ENCODE data around the gene TAGLN2. TPM values are rescaled to one million over a fixed set of nuclear protein-coding genes. Genes with fewer than 3 reads are reported as not detected.

TAGLN2 gene
- total RNA-seq, 1 donor from 2014 or later, result 442 TPM

GRCh38 chr1:159892944-159893343, 32.4 kb downstream of the TAGLN2 start:
- Mint-ChIP-seq H3K4me1 (ENCODE audit: low read depth) (peaks cover 12% of the 10 kb centered on the region), H3K9me3 (no peaks in the 10 kb centered on the region), H3K4me3 (no peak overlapping the region), H3K27me3 (ENCODE audit: insufficient read depth) (peaks cover 18% of the 10 kb centered on the region), H3K36me3 (ENCODE audit: low read depth) (no peaks in the 10 kb centered on the region), H3K27ac (no peak overlapping the region)
- intact Hi-C loops (cut with micrococcal nuclease), result loop anchor here (1.0 to 5.0 kb wide), 2 partner anchors 114 to 731 kb away; no protein-coding TSS in a partner anchor
- DNase-seq (ENCODE audit: low spot score), result no peak

GRCh38 chr1:159891275-159892157, 33.8 kb downstream of the TAGLN2 start:
- Mint-ChIP-seq H3K27ac (no peak overlapping the region), H3K4me3 (no peak overlapping the region), H3K4me1 (ENCODE audit: low read depth) (peaks cover 12% of the 10 kb centered on the region), H3K9me3 (no peaks in the 10 kb centered on the region), H3K36me3 (ENCODE audit: low read depth) (no peaks in the 10 kb centered on the region), H3K27me3 (ENCODE audit: insufficient read depth) (peaks cover 17% of the 10 kb centered on the region)
- DNase-seq (ENCODE audit: low spot score), result peak; percentile 64
- intact Hi-C loops (cut with micrococcal nuclease), result loop anchor here (1.0 to 5.0 kb wide), 4 partner anchors 93 to 729 kb away; partner anchors contain the start of gene DUSP23

- no peaks in the 10 kb centered on the region for H3K9me3 Mint-ChIP-seq
- peaks cover 15% of the 10 kb centered on the region for H3K27me3 Mint-ChIP-seq (ENCODE audit: insufficient read depth)
- no peak overlapping the region for H3K27ac Mint-ChIP-seq
- intact Hi-C loops (cut with micrococcal nuclease), result loop anchor here (5.0 kb wide), 1 partner anchor 728 kb away; no protein-coding TSS in a partner anchor
- H3K4me3 Mint-ChIP-seq, result no peak overlapping the region
- peaks cover 12% of the 10 kb centered on the region for H3K4me1 Mint-ChIP-seq (ENCODE audit: low read depth)
- no peaks in the 10 kb centered on the region for H3K36me3 Mint-ChIP-seq (ENCODE audit: low read depth)
- no peak for DNase-seq (ENCODE audit: low spot score)
These were observed 34.9 kb downstream of the TAGLN2 start for GRCh38 chr1:159890390-159890789.

- H3K4me3 Mint-ChIP-seq, result no peak overlapping the region
- H3K36me3 Mint-ChIP-seq (ENCODE audit: low read depth), result no peaks in the 10 kb centered on the region
- no peak overlapping the region for H3K27ac Mint-ChIP-seq
- intact Hi-C loops (cut with micrococcal nuclease), result loop anchor here (2.0 to 5.0 kb wide), 2 partner anchors 63 to 728 kb away; partner anchors contain the start of gene SLAMF8
- H3K27me3 Mint-ChIP-seq (ENCODE audit: insufficient read depth), result peaks cover 10% of the 10 kb centered on the region
- peaks cover 12% of the 10 kb centered on the region for H3K4me1 Mint-ChIP-seq (ENCODE audit: low read depth)
- H3K9me3 Mint-ChIP-seq, result no peaks in the 10 kb centered on the region
- no peak for DNase-seq (ENCODE audit: low spot score)
These were observed 35.5 kb downstream of the TAGLN2 start for GRCh38 chr1:159889821-159890252.

GRCh38 chr1:159889202-159889601, 36.1 kb downstream of the TAGLN2 start:
- H3K9me3 Mint-ChIP-seq, result no peaks in the 10 kb centered on the region
- intact Hi-C loops (cut with micrococcal nuclease), result loop anchor here (2.0 kb wide), 1 partner anchor 62 kb away; the partner anchor contains the start of gene SLAMF8
- no peaks in the 10 kb centered on the region for H3K36me3 Mint-ChIP-seq (ENCODE audit: low read depth)
- no peak overlapping the region for H3K27ac Mint-ChIP-seq
- H3K4me3 Mint-ChIP-seq, result no peak overlapping the region
- peaks cover 12% of the 10 kb centered on the region for H3K4me1 Mint-ChIP-seq (ENCODE audit: low read depth)
- DNase-seq (ENCODE audit: low spot score), result no peak
- H3K27me3 Mint-ChIP-seq (ENCODE audit: insufficient read depth), result peaks cover 13% of the 10 kb centered on the region

- no peak overlapping the region for H3K27ac Mint-ChIP-seq
- no peak overlapping the region for H3K4me3 Mint-ChIP-seq
- no peaks in the 10 kb centered on the region for H3K36me3 Mint-ChIP-seq (ENCODE audit: low read depth)
- intact Hi-C loops (cut with micrococcal nuclease), result no loop called here
- DNase-seq (ENCODE audit: low spot score), result no peak
- no peaks in the 10 kb centered on the region for H3K4me1 Mint-ChIP-seq (ENCODE audit: low read depth)
- peaks cover 10% of the 10 kb centered on the region for H3K27me3 Mint-ChIP-seq (ENCODE audit: insufficient read depth)
- H3K9me3 Mint-ChIP-seq, result no peaks in the 10 kb centered on the region
These were observed 41.0 kb downstream of the TAGLN2 start for GRCh38 chr1:159884296-159884695.

- no peaks in the 10 kb centered on the region for H3K36me3 Mint-ChIP-seq (ENCODE audit: low read depth)
- no peaks in the 10 kb centered on the region for H3K9me3 Mint-ChIP-seq
- intact Hi-C loops (cut with micrococcal nuclease), result no loop called here
- H3K27me3 Mint-ChIP-seq (ENCODE audit: insufficient read depth), result peaks cover 11% of the 10 kb centered on the region
- DNase-seq (ENCODE audit: low spot score), result no peak
- H3K4me3 Mint-ChIP-seq, result no peak overlapping the region
- H3K4me1 Mint-ChIP-seq (ENCODE audit: low read depth), result no peaks in the 10 kb centered on the region
- H3K27ac Mint-ChIP-seq, result no peak overlapping the region
These were observed 42.2 kb downstream of the TAGLN2 start for GRCh38 chr1:159883134-159883533.

- Mint-ChIP-seq H3K27me3 (ENCODE audit: insufficient read depth) (peaks cover 6% of the 10 kb centered on the region), H3K9me3 (no peaks in the 10 kb centered on the region)
- intact Hi-C loops (cut with micrococcal nuclease), result no loop called here
These were observed 42.8 kb downstream of the TAGLN2 start for GRCh38 chr1:159882527-159882862.

GRCh38 chr1:159881622-159882526, 43.4 kb downstream of the TAGLN2 start:
- H3K27me3 Mint-ChIP-seq (ENCODE audit: insufficient read depth), result peaks cover 6% of the 10 kb centered on the region
- intact Hi-C loops (cut with micrococcal nuclease), result no loop called here

More at GRCh38 chr1:159882527-159882862, 42.8 kb downstream of the TAGLN2 start:
- Mint-ChIP-seq H3K36me3 (ENCODE audit: low read depth) (no peaks in the 10 kb centered on the region), H3K27ac (no peak overlapping the region), H3K4me1 (ENCODE audit: low read depth) (no peaks in the 10 kb centered on the region), H3K4me3 (no peak overlapping the region)
- DNase-seq (ENCODE audit: low spot score), result no peak

GRCh38 chr1:159880430-159880829, 44.9 kb downstream of the TAGLN2 start:
- intact Hi-C loops (cut with micrococcal nuclease), result no loop called here
- Mint-ChIP-seq H3K27ac (no peak overlapping the region), H3K27me3 (ENCODE audit: insufficient read depth) (peaks cover 6% of the 10 kb centered on the region), H3K4me3 (no peak overlapping the region), H3K9me3 (no peaks in the 10 kb centered on the region), H3K36me3 (ENCODE audit: low read depth) (no peaks in the 10 kb centered on the region), H3K4me1 (ENCODE audit: low read depth) (no peaks in the 10 kb centered on the region)
- DNase-seq (ENCODE audit: low spot score), result no peak

More at GRCh38 chr1:159881622-159882526, 43.4 kb downstream of the TAGLN2 start:
- DNase-seq (ENCODE audit: low spot score), result no peak
- Mint-ChIP-seq H3K36me3 (ENCODE audit: low read depth) (no peaks in the 10 kb centered on the region), H3K9me3 (no peaks in the 10 kb centered on the region), H3K27ac (no peak overlapping the region), H3K4me3 (no peak overlapping the region), H3K4me1 (ENCODE audit: low read depth) (no peaks in the 10 kb centered on the region)

- Mint-ChIP-seq H3K4me3 (no peak overlapping the region), H3K36me3 (ENCODE audit: low read depth) (no peaks in the 10 kb centered on the region), H3K27ac (no peak overlapping the region), H3K27me3 (ENCODE audit: insufficient read depth) (peaks cover 6% of the 10 kb centered on the region), H3K4me1 (ENCODE audit: low read depth) (no peaks in the 10 kb centered on the region), H3K9me3 (no peaks in the 10 kb centered on the region)
- intact Hi-C loops (cut with micrococcal nuclease), result no loop called here
- DNase-seq (ENCODE audit: low spot score), result no peak
These were observed 45.3 kb downstream of the TAGLN2 start for GRCh38 chr1:159879977-159880376.

GRCh38 chr1:159879136-159879535, 46.2 kb downstream of the TAGLN2 start:
- intact Hi-C loops (cut with micrococcal nuclease), result no loop called here
- Mint-ChIP-seq H3K27me3 (ENCODE audit: insufficient read depth) (peaks cover 3% of the 10 kb centered on the region), H3K36me3 (ENCODE audit: low read depth) (no peaks in the 10 kb centered on the region), H3K9me3 (no peaks in the 10 kb centered on the region), H3K4me1 (ENCODE audit: low read depth) (no peaks in the 10 kb centered on the region), H3K4me3 (no peak overlapping the region), H3K27ac (no peak overlapping the region)
- DNase-seq (ENCODE audit: low spot score), result no peak

All from activated T-helper 1 cell treated with anti-CD3 and anti-CD28 coated beads, Interleukin-12 subunit alpha, Interleukin-12 subunit beta, Interleukin-2, Interleukin-4 antibody, amounts not matched to agents 30 ng/mL and 10 ng/mL and 1 ng/mL, durations not matched to agents 14 hours and 24 hours and 36 hours (primary cell).